Loucy (cell line): ENCODE data around the gene SUSD3.

Source experiments
- H2AFZ ChIP-seq: fragments of 200-600 bp; sonication (generic); 2 replicates; pipeline ENCODE4 v1.6.0; 2016; ENCODE audit warnings: antibody characterized with exemption, mild to moderate bottlenecking, low read length, moderate library complexity
- H3F3A ChIP-seq: fragments of 200-600 bp; 2 replicates; pipeline ENCODE4 v1.6.0; 2016; ENCODE audit warnings: antibody characterized with exemption, low read depth, mild to moderate bottlenecking
- H3K27me3 ChIP-seq: fragments of 200-600 bp; sonication (generic); 2 replicates; pipeline ENCODE4 v1.6.1; 2014; ENCODE audit warnings: low read length, mild to moderate bottlenecking; ENCODE audit not compliant: insufficient read depth, poor library complexity, severe bottlenecking
- H3K36me3 ChIP-seq: fragments of 200-600 bp; sonication (generic); 2 replicates; pipeline ENCODE4 v1.6.1; 2016; ENCODE audit warnings: low read length; ENCODE audit not compliant: insufficient read depth
- H3K4me1 ChIP-seq: fragments of 200-600 bp; sonication (generic); 2 replicates; pipeline ENCODE4 v1.5.1; 2014; ENCODE audit warnings: low read length, mild to moderate bottlenecking; ENCODE audit not compliant: insufficient read depth, poor library complexity, severe bottlenecking
- H3K4me2 ChIP-seq: fragments of 200-600 bp; sonication (generic); 2 replicates; pipeline ENCODE4 v1.6.0; 2014; ENCODE audit warnings: antibody characterized with exemption, low read length, low read depth, mild to moderate bottlenecking; ENCODE audit not compliant: poor library complexity, severe bottlenecking
- H3K4me3 ChIP-seq: fragments of 200-600 bp; sonication (generic); 2 replicates; pipeline ENCODE4 v1.5.1; 2014; ENCODE audit warnings: low read length, mild to moderate bottlenecking, mixed read lengths; ENCODE audit not compliant: poor library complexity, severe bottlenecking
- H3K79me2 ChIP-seq: fragments of 200-600 bp; sonication (generic); 2 replicates; pipeline ENCODE4 v1.6.1; 2014; ENCODE audit warnings: low read length; ENCODE audit not compliant: insufficient read depth
- H3K9ac ChIP-seq: fragments of 200-600 bp; sonication (generic); 2 replicates; pipeline ENCODE4 v1.6.0; 2014; ENCODE audit warnings: mild to moderate bottlenecking, low read depth, low read length, moderate library complexity; ENCODE audit not compliant: poor library complexity, severe bottlenecking
- H3K9me2 ChIP-seq: fragments of 200-600 bp; sonication (generic); replicated peaks from 2 replicates; pipeline ENCODE4 v1.6.1; 2016; ENCODE audit warnings: low read depth, low read length, mixed read lengths
- H3K9me3 ChIP-seq: fragments of 200-600 bp; sonication (generic); 2 replicates; pipeline ENCODE4 v1.6.1; 2014; ENCODE audit warnings: mild to moderate bottlenecking, antibody characterized with exemption, low read length, low read depth; ENCODE audit not compliant: insufficient read depth
- H4K20me1 ChIP-seq: fragments of 200-600 bp; sonication (generic); 2 replicates; pipeline ENCODE4 v1.6.0; 2014; ENCODE audit warnings: antibody characterized with exemption, low read length, mild to moderate bottlenecking; ENCODE audit not compliant: insufficient read depth, poor library complexity, severe bottlenecking
- CTCF ChIP-seq: fragments of 200-600 bp; sonication (generic); conservative IDR thresholded peaks from 2 replicates; pipeline ENCODE4 v1.5.1; 2014; ENCODE audit warnings: mild to moderate bottlenecking, antibody characterized with exemption, low read length
- EZH2phosphoT487 ChIP-seq: fragments of 200-600 bp; IDR thresholded peaks from 2 replicates; pipeline ENCODE4 v1.6.1; 2018; ENCODE audit warnings: antibody characterized with exemption, mild to moderate bottlenecking, moderate library complexity, borderline replicate concordance

The SUSD3 gene

GRCh38 chr9:93050231-93050630 is 8.3 kb upstream of the SUSD3 start:
- no peak for TF ChIP-seq EZH2phosphoT487
- no peak for TF ChIP-seq CTCF
- H3K4me2 ChIP-seq = no peak overlapping the region
- no peaks in the 10 kb centered on the region for H3K27me3 ChIP-seq
- H3F3A ChIP-seq = no peaks in the 10 kb centered on the region
- no peak overlapping the region for H3K4me3 ChIP-seq
- H4K20me1 ChIP-seq = no peaks in the 10 kb centered on the region
- no peaks in the 10 kb centered on the region for H3K79me2 ChIP-seq
- H3K9me2 ChIP-seq = no peaks in the 10 kb centered on the region
- no peak overlapping the region for H2AFZ ChIP-seq
- H3K36me3 ChIP-seq = no peaks in the 10 kb centered on the region
- H3K4me1 ChIP-seq = peaks cover 26% of the 10 kb centered on the region
- H3K9me3 ChIP-seq = no peaks in the 10 kb centered on the region
- no peak overlapping the region for H3K9ac ChIP-seq

GRCh38 chr9:93051680-93052089 is 6.8 kb upstream of the SUSD3 start:
- Histone ChIP-seq H3K4me1 (peaks cover 26% of the 10 kb centered on the region), H3K27me3 (no peaks in the 10 kb centered on the region), H3F3A (no peaks in the 10 kb centered on the region), H3K79me2 (no peaks in the 10 kb centered on the region), H3K9me3 (no peaks in the 10 kb centered on the region), H4K20me1 (no peaks in the 10 kb centered on the region), H3K9me2 (no peaks in the 10 kb centered on the region), H3K4me3 (no peak overlapping the region), H3K36me3 (no peaks in the 10 kb centered on the region), H3K9ac (no peak overlapping the region), H3K4me2 (no peak overlapping the region), H2AFZ (no peak overlapping the region)
- TF ChIP-seq EZH2phosphoT487 (no peak), CTCF (no peak)

- no peaks in the 10 kb centered on the region for H3K9me3 ChIP-seq
These were observed 5.5 kb upstream of the SUSD3 start for GRCh38 chr9:93052791-93053540.

More at GRCh38 chr9:93052791-93053540, 5.5 kb upstream of the SUSD3 start:
- H3K9me2 ChIP-seq = no peaks in the 10 kb centered on the region
- TF ChIP-seq CTCF (peak; percentile 34; the same call in 1 of the 2 replicates), EZH2phosphoT487 (no peak)
- H3K4me2 ChIP-seq = peak overlapping the region; percentile 64
- no peaks in the 10 kb centered on the region for H3K36me3 ChIP-seq
- H3K27me3 ChIP-seq = no peaks in the 10 kb centered on the region
- no peaks in the 10 kb centered on the region for H4K20me1 ChIP-seq
- H3K4me3 ChIP-seq = no peak overlapping the region
- peak overlapping the region; percentile 48; the same call in 1 of the 2 replicates for H2AFZ ChIP-seq
- no peaks in the 10 kb centered on the region for H3K79me2 ChIP-seq
- H3K4me1 ChIP-seq = peaks cover 26% of the 10 kb centered on the region
- H3F3A ChIP-seq = no peaks in the 10 kb centered on the region
- peak overlapping the region; percentile 50 for H3K9ac ChIP-seq
